ENCODE measurements around the gene KIAA1549. TPM values are rescaled to one million over a fixed set of nuclear protein-coding genes. Genes with fewer than 3 reads are reported as not detected.
"Not testable (repeated sequence)": the region's sequence is repeated elsewhere in the genome, so short reads cannot be mapped to it uniquely, and the experiment has no call there.

The KIAA1549 gene
- 2.9 TPM for polyA plus RNA-seq (2013, experiment 1 of 2)
- 2.5 TPM for polyA plus RNA-seq (2013, experiment 2 of 2)

- Histone ChIP-seq H4K8ac (ENCODE audit: low read length) (peak within 1 kb of the TSS; percentile 2), H3K36me3 (ENCODE audit: control insufficient read depth in 1 of 2, insufficient read depth in 2 of 2, low read depth in 1 of 2, low read length in 2 of 2) (no peaks in the 10 kb centered on the region), H2AFZ (ENCODE audit: low read depth, low read length) (peak within 1 kb of the TSS; percentile 64), H2BK120ac (ENCODE audit: low read depth, low read length) (peak within 1 kb of the TSS; percentile 37), H2BK5ac (ENCODE audit: low read depth, low read length, poor library complexity, severe bottlenecking) (no peak within 1 kb of the TSS), H3K23ac (ENCODE audit: low read length in 2 of 2) (peak within 1 kb of the TSS in 1 of 2 experiments; percentile 83), H4K91ac (ENCODE audit: low read length) (no peak within 1 kb of the TSS), H3K27ac (ENCODE audit: low read length, poor library complexity, severe bottlenecking) (no peak within 1 kb of the TSS), H3K4me1 (ENCODE audit: control insufficient read depth, insufficient read depth, low read depth, low read length) (peaks cover 13% of the 10 kb centered on the region), H3K9ac (ENCODE audit: low read length) (peak within 1 kb of the TSS; percentile 84), H3K79me1 (replicated peaks; ENCODE audit: low read length, poor library complexity, severe bottlenecking) (peaks cover 23% of the 10 kb centered on the region), H3K18ac (ENCODE audit: low read depth in 1 of 2, low read length in 2 of 2) (peak within 1 kb of the TSS; percentile 49 to 54), H3K4me2 (ENCODE audit: low read length, poor library complexity, severe bottlenecking) (peak within 1 kb of the TSS; percentile 99), H3K9me3 (ENCODE audit: control insufficient read depth, low read length) (no peaks in the 10 kb centered on the region), H2BK12ac (ENCODE audit: low read length in 2 of 2) (peak within 1 kb of the TSS in 1 of 2 experiments; percentile 63), H3K14ac (ENCODE audit: low read length in 2 of 2) (peak within 1 kb of the TSS in 1 of 2 experiments; percentile 35), H3K27me3 (ENCODE audit: control insufficient read depth in 1 of 2, insufficient read depth in 1 of 2, low read length in 2 of 2) (peaks cover 0 to 22% of the 10 kb centered on the region in 2 experiments), H3K4ac (ENCODE audit: low read depth in 1 of 2, low read length in 2 of 2) (peak within 1 kb of the TSS in 1 of 2 experiments; percentile 24), H3K4me3 (ENCODE audit: insufficient read depth in 1 of 2, low read depth in 1 of 2, low read length in 2 of 2) (peak within 1 kb of the TSS; percentile 78 to 84), H2BK15ac (ENCODE audit: low read depth, poor library complexity, severe bottlenecking) (peak within 1 kb of the TSS; percentile 97), H2AK5ac (ENCODE audit: low read length, severe bottlenecking) (no peak within 1 kb of the TSS)
- WGBS, result 2% methylated on average over 49 of the region's 105 CpGs
- peak; percentile 67 for DNase-seq
Observed at GRCh38 chr7:138981332-138982203, at the start of gene KIAA1549. Gene KIAA1549, minus strand, starts transcription at chr7:138981389. Its CDS starts 120 bp downstream, at chr7:138981269.

GRCh38 chr7:139029353-139029752, 48.2 kb upstream of the KIAA1549 start:
- Histone ChIP-seq H4K8ac (ENCODE audit: low read length) (no peak overlapping the region), H2BK15ac (ENCODE audit: low read depth, poor library complexity, severe bottlenecking) (no peak overlapping the region), H3K18ac (ENCODE audit: low read depth in 1 of 2, low read length in 2 of 2) (no peak overlapping the region), H3K79me1 (replicated peaks; ENCODE audit: low read length, poor library complexity, severe bottlenecking) (peaks cover 7% of the 10 kb centered on the region), H3K36me3 (ENCODE audit: control insufficient read depth in 1 of 2, insufficient read depth in 2 of 2, low read depth in 1 of 2, low read length in 2 of 2) (peaks cover 13 to 81% of the 10 kb centered on the region in 2 experiments), H2AK5ac (ENCODE audit: low read length, severe bottlenecking) (no peak overlapping the region), H2BK120ac (ENCODE audit: low read depth, low read length) (no peak overlapping the region), H3K27me3 (ENCODE audit: control insufficient read depth in 1 of 2, insufficient read depth in 1 of 2, low read length in 2 of 2) (no peaks in the 10 kb centered on the region), H4K91ac (ENCODE audit: low read length) (no peak overlapping the region), H3K9ac (ENCODE audit: low read length) (no peak overlapping the region), H3K4ac (ENCODE audit: low read depth in 1 of 2, low read length in 2 of 2) (no peak overlapping the region), H3K9me3 (ENCODE audit: control insufficient read depth, low read length) (no peaks in the 10 kb centered on the region), H3K4me2 (ENCODE audit: low read length, poor library complexity, severe bottlenecking) (no peak overlapping the region), H3K14ac (ENCODE audit: low read length in 2 of 2) (no peak overlapping the region), H2BK12ac (ENCODE audit: low read length in 2 of 2) (no peak overlapping the region), H3K27ac (ENCODE audit: low read length, poor library complexity, severe bottlenecking) (no peak overlapping the region), H3K23ac (ENCODE audit: low read length in 2 of 2) (no peak overlapping the region), H3K4me3 (ENCODE audit: insufficient read depth in 1 of 2, low read depth in 1 of 2, low read length in 2 of 2) (no peak overlapping the region), H3K4me1 (ENCODE audit: control insufficient read depth, insufficient read depth, low read depth, low read length) (peaks cover 3% of the 10 kb centered on the region), H2BK5ac (ENCODE audit: low read depth, low read length, poor library complexity, severe bottlenecking) (no peak overlapping the region), H2AFZ (ENCODE audit: low read depth, low read length) (no peak overlapping the region)
- no peak for DNase-seq
- 97% methylated on average over 3 of the region's 3 CpGs for WGBS

GRCh38 chr7:139026551-139026950, 45.4 kb upstream of the KIAA1549 start:
- Histone ChIP-seq H3K9ac (ENCODE audit: low read length) (no peak overlapping the region), H3K4me2 (ENCODE audit: low read length, poor library complexity, severe bottlenecking) (no peak overlapping the region), H3K4me1 (ENCODE audit: control insufficient read depth, insufficient read depth, low read depth, low read length) (peaks cover 3% of the 10 kb centered on the region), H3K18ac (ENCODE audit: low read depth in 1 of 2, low read length in 2 of 2) (no peak overlapping the region), H2BK12ac (ENCODE audit: low read length in 2 of 2) (no peak overlapping the region), H2BK15ac (ENCODE audit: low read depth, poor library complexity, severe bottlenecking) (no peak overlapping the region), H2AK5ac (ENCODE audit: low read length, severe bottlenecking) (no peak overlapping the region), H3K23ac (ENCODE audit: low read length in 2 of 2) (no peak overlapping the region), H3K36me3 (ENCODE audit: control insufficient read depth in 1 of 2, insufficient read depth in 2 of 2, low read depth in 1 of 2, low read length in 2 of 2) (peaks cover 8 to 82% of the 10 kb centered on the region in 2 experiments), H4K8ac (ENCODE audit: low read length) (no peak overlapping the region), H3K27me3 (ENCODE audit: control insufficient read depth in 1 of 2, insufficient read depth in 1 of 2, low read length in 2 of 2) (no peaks in the 10 kb centered on the region), H3K4ac (ENCODE audit: low read depth in 1 of 2, low read length in 2 of 2) (no peak overlapping the region), H3K79me1 (replicated peaks; ENCODE audit: low read length, poor library complexity, severe bottlenecking) (peaks cover 6% of the 10 kb centered on the region), H3K14ac (ENCODE audit: low read length in 2 of 2) (no peak overlapping the region), H3K27ac (ENCODE audit: low read length, poor library complexity, severe bottlenecking) (no peak overlapping the region), H2BK120ac (ENCODE audit: low read depth, low read length) (no peak overlapping the region), H4K91ac (ENCODE audit: low read length) (no peak overlapping the region), H3K9me3 (ENCODE audit: control insufficient read depth, low read length) (no peaks in the 10 kb centered on the region), H2AFZ (ENCODE audit: low read depth, low read length) (no peak overlapping the region), H3K4me3 (ENCODE audit: insufficient read depth in 1 of 2, low read depth in 1 of 2, low read length in 2 of 2) (no peak overlapping the region), H2BK5ac (ENCODE audit: low read depth, low read length, poor library complexity, severe bottlenecking) (no peak overlapping the region)
- WGBS, result 100% methylated on average over 4 of the region's 6 CpGs
- DNase-seq, result no peak

GRCh38 chr7:139025861-139026260, 44.7 kb upstream of the KIAA1549 start:
- not testable (repeated sequence) for H3K14ac ChIP-seq (ENCODE audit: low read length in 2 of 2); H3K23ac ChIP-seq (ENCODE audit: low read length in 2 of 2); H3K27ac ChIP-seq (ENCODE audit: low read length, poor library complexity, severe bottlenecking); H2AFZ ChIP-seq (ENCODE audit: low read depth, low read length); H3K18ac ChIP-seq (ENCODE audit: low read depth in 1 of 2, low read length in 2 of 2); DNase-seq; H3K27me3 ChIP-seq (ENCODE audit: control insufficient read depth in 1 of 2, insufficient read depth in 1 of 2, low read length in 2 of 2); H3K4me2 ChIP-seq (ENCODE audit: low read length, poor library complexity, severe bottlenecking); H2BK5ac ChIP-seq (ENCODE audit: low read depth, low read length, poor library complexity, severe bottlenecking); H3K79me1 ChIP-seq (replicated peaks; ENCODE audit: low read length, poor library complexity, severe bottlenecking); H3K4me3 ChIP-seq (ENCODE audit: insufficient read depth in 1 of 2, low read depth in 1 of 2, low read length in 2 of 2); H3K9me3 ChIP-seq (ENCODE audit: control insufficient read depth, low read length); H4K8ac ChIP-seq (ENCODE audit: low read length); H4K91ac ChIP-seq (ENCODE audit: low read length); H2AK5ac ChIP-seq (ENCODE audit: low read length, severe bottlenecking); H2BK15ac ChIP-seq (ENCODE audit: low read depth, poor library complexity, severe bottlenecking); H3K4me1 ChIP-seq (ENCODE audit: control insufficient read depth, insufficient read depth, low read depth, low read length); H2BK12ac ChIP-seq (ENCODE audit: low read length in 2 of 2); H2BK120ac ChIP-seq (ENCODE audit: low read depth, low read length); H3K4ac ChIP-seq (ENCODE audit: low read depth in 1 of 2, low read length in 2 of 2); H3K9ac ChIP-seq (ENCODE audit: low read length)
- H3K36me3 ChIP-seq (ENCODE audit: control insufficient read depth in 1 of 2, insufficient read depth in 2 of 2, low read depth in 1 of 2, low read length in 2 of 2), result peaks cover 7 to 79% of the 10 kb centered on the region in 2 experiments
- WGBS, result 95% methylated on average over 2 of the region's 5 CpGs

Data from mesenchymal stem cell (in vitro differentiated cells and primary cell).